ENCODE results near the gene TSHR.
"Not testable (repeated sequence)": the region's sequence is repeated elsewhere in the genome, so short reads cannot be mapped to it uniquely, and the experiment has no call there.

TSHR gene

DNA sequence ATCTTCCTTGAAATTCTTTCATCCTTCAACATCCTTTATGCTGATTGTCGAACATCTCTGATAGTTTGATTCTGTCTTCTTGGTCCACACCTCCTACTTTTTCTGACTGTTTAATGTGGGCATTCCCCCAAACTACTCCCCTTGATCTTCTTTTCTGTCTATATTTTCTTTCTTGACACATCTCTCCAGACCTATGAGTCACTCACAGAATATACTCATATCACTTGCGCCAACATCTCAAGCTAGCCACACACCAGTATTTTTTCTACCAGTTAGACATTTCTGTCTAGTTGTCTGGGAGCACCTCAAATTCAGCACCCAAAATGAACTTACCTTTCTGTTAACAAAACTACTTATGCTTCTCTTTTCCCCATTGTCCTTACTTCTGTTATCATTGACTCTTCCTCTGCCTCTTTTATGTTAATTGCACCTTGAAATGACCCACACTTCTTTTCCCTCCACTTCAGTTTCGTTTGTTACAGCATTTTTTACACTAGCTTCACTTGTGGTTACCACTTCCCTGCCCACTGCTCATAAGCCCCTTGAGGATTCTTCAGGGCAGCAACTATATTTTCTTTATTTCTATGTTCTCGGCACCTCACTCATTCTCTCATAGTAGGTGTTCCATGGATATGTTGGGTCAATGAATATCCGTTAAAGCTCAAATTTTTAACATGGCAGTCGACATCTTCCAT, 33.5 kb downstream of the TSHR start:
- Mint-ChIP-seq H3K27ac (no peak overlapping the region), H3K4me3 (no peak overlapping the region), H3K4me1 (peaks cover 16% of the 10 kb centered on the region), H3K27me3 (peaks cover 3% of the 10 kb centered on the region), H3K9me3 (no peaks in the 10 kb centered on the region), H3K36me3 (peaks cover 1% of the 10 kb centered on the region)
- DNase-seq, result no peak
- CTCF ChIA-PET, result interaction anchor here (0.7 to 8.1 kb wide), 8 partner anchors 9 to 205 kb away, joined by 3 to 115 read pairs (median 12); partner anchors contain the start of gene TSHR

GRCh38 chr14:80992580-80992979, 37.2 kb downstream of the TSHR start:
- DNase-seq, result no peak
- Mint-ChIP-seq H3K36me3 (no peaks in the 10 kb centered on the region), H3K9me3 (no peaks in the 10 kb centered on the region), H3K27me3 (peaks cover 10% of the 10 kb centered on the region), H3K4me1 (peaks cover 6% of the 10 kb centered on the region), H3K27ac (no peak overlapping the region), H3K4me3 (no peak overlapping the region)
- CTCF ChIA-PET, result interaction anchor here (0.8 to 1.3 kb wide), 3 partner anchors 39 to 173 kb away, joined by 3 to 7 read pairs (median 4); no protein-coding TSS in a partner anchor

DNA sequence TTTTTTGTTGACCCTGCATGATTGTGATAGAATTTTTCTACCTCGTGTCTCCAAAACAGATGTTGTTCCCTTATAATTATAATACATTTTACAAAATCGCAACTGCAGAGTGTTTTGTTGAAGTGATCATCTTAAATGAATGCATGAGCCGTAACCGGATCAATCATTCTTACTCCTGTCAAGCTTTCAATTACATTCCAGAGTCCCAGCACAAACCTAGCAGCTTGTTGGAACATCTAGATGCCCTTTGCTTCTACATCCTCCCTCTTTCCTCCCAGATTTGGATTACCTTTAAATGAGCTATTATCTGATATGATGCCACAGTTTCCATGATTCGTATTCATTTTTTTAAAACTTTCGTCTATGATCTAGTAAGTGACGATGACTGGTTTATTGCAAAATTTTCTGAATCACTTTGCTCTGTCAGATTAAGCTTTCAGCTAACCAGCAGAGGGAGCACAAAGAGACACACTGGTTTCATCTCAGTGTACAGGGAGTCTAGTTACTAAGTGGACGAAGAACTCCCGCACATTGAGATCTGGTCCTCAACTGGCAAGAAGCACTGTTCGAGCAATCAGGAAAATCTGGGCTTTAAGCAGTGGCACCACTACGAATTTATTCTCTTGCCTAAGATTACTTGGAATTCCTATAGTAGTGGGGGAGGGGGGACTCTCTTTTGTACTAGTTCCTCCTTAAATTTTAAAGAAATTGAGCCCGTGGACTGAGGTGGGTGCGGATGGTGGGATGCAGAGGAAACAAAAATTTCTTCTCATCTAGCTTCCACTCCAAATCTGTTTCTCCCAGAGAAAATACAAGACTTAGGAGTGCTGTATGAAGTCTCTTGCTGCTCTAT, 40.9 kb downstream of the TSHR start:
- peak; percentile 38 for DNase-seq
- H3K9me3 Mint-ChIP-seq, result no peaks in the 10 kb centered on the region
- no peaks in the 10 kb centered on the region for H3K36me3 Mint-ChIP-seq
- H3K27ac Mint-ChIP-seq, result no peak overlapping the region
- H3K27me3 Mint-ChIP-seq, result peaks cover 18% of the 10 kb centered on the region
- peaks cover 6% of the 10 kb centered on the region for H3K4me1 Mint-ChIP-seq
- CTCF ChIA-PET, result interaction anchor here (1.0 to 2.8 kb wide), 16 partner anchors 9 to 468 kb away, joined by 3 to 32 read pairs (median 6); partner anchors contain the start of genes CEP128 and TSHR
- H3K4me3 Mint-ChIP-seq, result no peak overlapping the region

DNA sequence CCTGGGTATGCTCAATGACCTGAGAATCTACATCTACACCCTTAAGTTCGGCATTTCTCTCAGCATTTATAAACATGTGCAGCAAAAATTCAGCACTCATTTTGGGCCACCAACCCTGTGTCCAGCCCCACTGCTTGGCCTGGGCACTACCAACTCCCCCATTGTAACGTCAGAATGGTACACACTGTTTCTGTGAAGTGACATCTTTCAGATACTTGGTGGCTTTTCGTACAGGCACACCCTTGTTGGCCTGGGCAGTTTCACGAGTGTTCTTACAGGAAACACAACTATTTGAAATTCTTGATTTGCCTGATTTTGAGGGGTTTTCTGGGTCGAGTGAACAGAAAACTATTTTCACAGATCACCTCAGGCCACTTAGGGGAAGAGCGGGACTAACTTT, 46.0 kb downstream of the TSHR start:
- H3K4me1 Mint-ChIP-seq, result no peaks in the 10 kb centered on the region
- CTCF ChIA-PET, result interaction anchor here (1.6 kb wide), 1 partner anchor 8 kb away, joined by 3 read pairs; no protein-coding TSS in a partner anchor

DNA sequence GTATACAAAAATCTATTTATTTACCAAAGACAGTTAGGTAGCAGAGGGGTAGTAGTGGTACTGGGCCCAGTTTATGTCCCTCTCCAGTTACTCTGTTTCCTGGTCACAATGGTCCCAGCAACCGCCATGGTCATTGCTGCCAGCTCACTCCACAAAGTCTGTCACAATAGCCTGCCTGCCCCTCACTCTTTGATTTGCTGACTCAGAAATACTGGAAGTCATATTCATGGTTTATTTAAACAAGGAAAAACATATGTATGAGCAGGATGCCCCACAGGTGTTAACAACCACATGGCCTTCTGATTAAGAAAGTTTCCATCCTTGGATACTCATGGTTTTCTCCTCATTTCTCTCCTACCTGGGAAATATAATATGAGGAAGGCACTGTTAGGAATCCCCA, 49.2 kb downstream of the TSHR start:
- Mint-ChIP-seq H3K9me3 (no peaks in the 10 kb centered on the region), H3K27me3 (peaks cover 14% of the 10 kb centered on the region), H3K4me1 (no peaks in the 10 kb centered on the region), H3K4me3 (no peak overlapping the region), H3K27ac (no peak overlapping the region), H3K36me3 (no peaks in the 10 kb centered on the region)
- CTCF ChIA-PET, result no interaction called here
- no peak for DNase-seq

More for the DNA sequence above, 46.0 kb downstream of the TSHR start:
- H3K4me3 Mint-ChIP-seq, result no peak overlapping the region
- H3K27ac Mint-ChIP-seq, result no peak overlapping the region
- no peaks in the 10 kb centered on the region for H3K9me3 Mint-ChIP-seq
- no peak for DNase-seq
- no peaks in the 10 kb centered on the region for H3K36me3 Mint-ChIP-seq
- H3K27me3 Mint-ChIP-seq, result peaks cover 17% of the 10 kb centered on the region

GRCh38 chr14:81005540-81006228, 50.3 kb downstream of the TSHR start:
- H3K36me3 Mint-ChIP-seq, result no peaks in the 10 kb centered on the region
- H3K9me3 Mint-ChIP-seq, result no peaks in the 10 kb centered on the region
- CTCF ChIA-PET, result no interaction called here
- H3K27me3 Mint-ChIP-seq, result peaks cover 9% of the 10 kb centered on the region
- H3K4me1 Mint-ChIP-seq, result no peaks in the 10 kb centered on the region
- no peak overlapping the region for H3K4me3 Mint-ChIP-seq
- H3K27ac Mint-ChIP-seq, result no peak overlapping the region
- no peak for DNase-seq

GRCh38 chr14:81006266-81006665, 50.8 kb downstream of the TSHR start:
- Mint-ChIP-seq H3K27ac (no peak overlapping the region), H3K27me3 (peaks cover 6% of the 10 kb centered on the region), H3K36me3 (no peaks in the 10 kb centered on the region), H3K9me3 (no peaks in the 10 kb centered on the region), H3K4me1 (no peaks in the 10 kb centered on the region), H3K4me3 (no peak overlapping the region)
- CTCF ChIA-PET, result no interaction called here
- DNase-seq, result no peak

- CTCF ChIA-PET, result no interaction called here
- Mint-ChIP-seq H3K27ac (no peak overlapping the region), H3K27me3 (no peaks in the 10 kb centered on the region), H3K36me3 (no peaks in the 10 kb centered on the region), H3K4me3 (no peak overlapping the region), H3K4me1 (no peaks in the 10 kb centered on the region), H3K9me3 (no peaks in the 10 kb centered on the region)
- no peak for DNase-seq
These were observed 51.7 kb downstream of the TSHR start for GRCh38 chr14:81007131-81007530.

- no peak overlapping the region for H3K4me3 Mint-ChIP-seq
- no peak for DNase-seq
- CTCF ChIA-PET, result interaction anchor here (1.0 to 1.2 kb wide), 2 partner anchors 8 to 20 kb away, joined by 3 read pairs; no protein-coding TSS in a partner anchor
- H3K9me3 Mint-ChIP-seq, result no peaks in the 10 kb centered on the region
- no peaks in the 10 kb centered on the region for H3K4me1 Mint-ChIP-seq
- H3K27ac Mint-ChIP-seq, result no peak overlapping the region
- H3K27me3 Mint-ChIP-seq, result no peaks in the 10 kb centered on the region
- H3K36me3 Mint-ChIP-seq, result no peaks in the 10 kb centered on the region
These were observed 53.9 kb downstream of the TSHR start for GRCh38 chr14:81009346-81009745.

- Mint-ChIP-seq H3K27me3 (peaks cover 3% of the 10 kb centered on the region), H3K4me1 (no peaks in the 10 kb centered on the region), H3K9me3 (no peaks in the 10 kb centered on the region), H3K4me3 (no peak overlapping the region), H3K36me3 (no peaks in the 10 kb centered on the region), H3K27ac (no peak overlapping the region)
- no peak for DNase-seq
- CTCF ChIA-PET, result interaction anchor here (1.1 kb wide), 1 partner anchor 153 kb away, joined by 5 read pairs; no protein-coding TSS in a partner anchor
These were observed 62.8 kb downstream of the TSHR start for GRCh38 chr14:81018251-81018650.

GRCh38 chr14:81018684-81019083, 63.3 kb downstream of the TSHR start:
- no peak for DNase-seq
- no peak overlapping the region for H3K4me3 Mint-ChIP-seq
- no peaks in the 10 kb centered on the region for H3K36me3 Mint-ChIP-seq

DNA sequence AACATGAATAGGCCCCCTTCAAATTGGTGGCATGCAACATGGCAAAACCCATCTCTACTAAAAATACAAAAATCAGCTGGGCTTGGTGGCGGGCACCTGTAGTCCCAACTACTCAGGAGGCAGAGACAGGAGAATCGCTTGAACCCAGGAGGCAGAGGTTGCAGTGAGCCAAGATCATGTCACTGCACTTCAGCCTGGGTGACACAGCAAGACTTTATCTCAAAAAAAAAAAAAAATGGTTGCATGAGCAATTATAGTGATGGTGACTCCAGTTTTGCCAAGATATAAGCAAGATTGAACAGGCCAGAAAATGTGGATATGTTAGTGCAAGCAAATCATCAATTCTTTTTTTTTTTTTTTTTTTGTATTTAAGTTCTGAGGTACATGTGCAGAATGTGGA, 63.7 kb downstream of the TSHR start:
- H3K27me3 Mint-ChIP-seq, DNase-seq, H3K27ac Mint-ChIP-seq, H3K4me1 Mint-ChIP-seq, CTCF ChIA-PET, H3K9me3 Mint-ChIP-seq, H3K36me3 Mint-ChIP-seq, H3K4me3 Mint-ChIP-seq: not testable (repeated sequence)

More at GRCh38 chr14:81018684-81019083, 63.3 kb downstream of the TSHR start:
- Mint-ChIP-seq H3K9me3 (no peaks in the 10 kb centered on the region), H3K27ac (no peak overlapping the region), H3K27me3 (peaks cover 3% of the 10 kb centered on the region), H3K4me1 (no peaks in the 10 kb centered on the region)
- CTCF ChIA-PET, result interaction anchor here (1.1 kb wide), 1 partner anchor 153 kb away, joined by 5 read pairs; no protein-coding TSS in a partner anchor

- H3K27ac Mint-ChIP-seq, result no peak overlapping the region
- H3K4me1 Mint-ChIP-seq, result no peaks in the 10 kb centered on the region
- H3K4me3 Mint-ChIP-seq, result no peak overlapping the region
- CTCF ChIA-PET, result no interaction called here
- H3K36me3 Mint-ChIP-seq, result no peaks in the 10 kb centered on the region
- H3K27me3 Mint-ChIP-seq, result peaks cover 3% of the 10 kb centered on the region
- no peak for DNase-seq
- H3K9me3 Mint-ChIP-seq, result no peaks in the 10 kb centered on the region
These were observed 67.8 kb downstream of the TSHR start for GRCh38 chr14:81023095-81023710.

GRCh38 chr14:81028461-81028860, 73.0 kb downstream of the TSHR start:
- H3K9me3 Mint-ChIP-seq, result no peaks in the 10 kb centered on the region
- CTCF ChIA-PET, result no interaction called here

More at GRCh38 chr14:81028461-81028860, 73.0 kb downstream of the TSHR start:
- peaks cover 7% of the 10 kb centered on the region for H3K27me3 Mint-ChIP-seq
- no peak for DNase-seq
- no peaks in the 10 kb centered on the region for H3K36me3 Mint-ChIP-seq
- no peaks in the 10 kb centered on the region for H3K4me1 Mint-ChIP-seq
- no peak overlapping the region for H3K27ac Mint-ChIP-seq
- H3K4me3 Mint-ChIP-seq, result no peak overlapping the region
